Stimulated activated CD4-positive, alpha-beta T cell treated with anti-CD3 and anti-CD28 coated beads, Interleukin-1b, Interleukin-23, amount 100 ng/mL, for 1 hour (primary cell): ENCODE measurements around the gene HIPK2.

Experiments used
- DNase-seq, 2 donors: peaks; one replicate each; pipeline ENCODE4 v3.0.0-alpha.2; 2020; ENCODE audit warnings: low read depth in 2 of 2

The HIPK2 gene

DNA sequence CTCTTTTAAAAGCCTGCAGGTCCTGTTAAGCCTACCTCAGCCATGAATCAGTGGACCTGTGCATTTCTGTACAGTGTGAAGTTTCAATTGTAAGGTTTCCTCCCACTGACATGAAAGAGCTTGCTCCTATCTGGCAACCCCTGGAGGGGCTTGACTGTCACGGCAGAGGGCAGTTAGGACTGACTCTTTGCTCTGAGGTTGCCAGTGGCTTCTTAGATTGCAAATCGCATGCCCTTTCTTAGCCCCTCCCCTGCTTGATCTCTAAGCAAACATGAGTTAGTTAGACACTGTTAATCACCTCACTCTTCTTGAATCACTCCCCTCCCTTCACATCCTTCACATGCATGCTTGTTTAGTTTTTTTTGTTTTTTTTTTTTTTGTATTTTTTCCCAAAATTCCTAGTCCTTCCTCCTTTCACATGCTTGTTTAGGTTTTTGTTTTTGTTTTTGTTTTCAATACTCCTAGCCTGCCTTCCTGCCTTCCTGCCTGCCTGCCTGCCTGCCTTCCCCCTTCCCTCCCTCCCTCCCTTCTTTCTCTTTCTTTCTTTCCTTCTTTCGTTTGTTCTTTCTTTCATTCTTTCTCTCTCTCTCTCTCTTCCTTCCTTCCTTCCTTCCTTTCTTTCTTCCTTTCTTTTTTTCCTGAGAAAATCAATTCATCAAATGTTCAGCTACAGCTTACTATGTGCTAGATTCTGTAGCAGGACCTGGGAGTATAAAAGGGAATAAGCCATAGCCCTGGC is 6.0 kb upstream of the HIPK2 start:
- DNase-seq: no peak

DNA sequence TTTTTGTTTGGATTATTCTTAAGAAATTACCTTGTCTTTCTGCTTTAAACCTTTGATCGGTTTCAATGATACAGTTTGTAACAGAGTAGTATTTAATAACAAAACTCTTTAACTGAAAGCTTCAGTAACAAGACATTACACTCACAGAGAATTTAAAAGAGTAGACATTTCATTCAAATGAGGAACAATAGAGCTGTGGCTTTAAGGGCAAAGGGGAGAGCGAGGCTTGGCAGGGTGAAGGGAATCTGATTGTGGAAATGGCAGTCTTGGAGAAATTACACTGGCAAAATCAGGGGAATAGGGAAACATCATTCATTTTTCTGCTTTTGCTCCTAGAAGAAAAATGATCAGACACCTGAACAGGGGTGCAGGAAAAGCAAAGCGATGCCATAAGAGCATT is 5.1 kb upstream of the HIPK2 start:
- no peak for DNase-seq

DNA sequence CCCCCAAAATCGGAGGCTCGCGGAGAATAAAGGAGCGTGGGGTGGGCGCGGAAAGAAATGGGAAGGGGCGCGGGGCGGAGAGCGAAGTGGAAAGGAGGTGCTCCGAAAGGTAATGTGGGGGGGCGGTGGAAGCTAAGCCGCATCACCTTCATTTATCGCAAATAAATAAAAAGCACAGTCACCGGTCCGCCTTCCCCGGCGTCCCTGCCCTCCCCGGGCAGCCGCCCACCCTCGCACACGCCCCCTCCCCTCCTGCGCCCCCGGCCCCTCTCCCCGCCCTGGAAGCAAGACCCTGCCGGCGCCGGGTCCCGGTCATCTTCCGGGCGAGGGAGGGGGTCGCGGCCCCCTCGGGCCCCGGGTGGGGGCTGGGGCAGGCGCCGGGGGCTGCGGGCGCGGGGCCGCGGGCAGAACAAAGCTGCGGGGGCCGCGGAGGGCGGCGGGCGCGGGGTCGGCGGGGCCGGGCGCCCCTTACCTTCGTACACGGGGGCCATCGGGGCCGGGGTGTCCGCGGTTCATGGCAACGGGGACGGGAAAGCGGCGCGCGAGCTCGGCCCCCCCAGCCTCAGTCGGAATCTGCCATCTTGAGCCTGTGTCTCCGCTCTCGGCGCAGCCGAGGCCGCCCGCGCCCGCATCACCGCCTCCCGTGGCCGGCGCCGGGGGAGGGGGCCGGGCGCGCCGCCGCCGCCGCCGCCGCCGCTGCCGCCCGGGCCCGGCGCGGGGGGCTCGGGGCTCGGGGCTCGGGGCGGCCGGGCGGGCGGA is 486 bp downstream of the HIPK2 start:
- DNase-seq: no peak

DNA sequence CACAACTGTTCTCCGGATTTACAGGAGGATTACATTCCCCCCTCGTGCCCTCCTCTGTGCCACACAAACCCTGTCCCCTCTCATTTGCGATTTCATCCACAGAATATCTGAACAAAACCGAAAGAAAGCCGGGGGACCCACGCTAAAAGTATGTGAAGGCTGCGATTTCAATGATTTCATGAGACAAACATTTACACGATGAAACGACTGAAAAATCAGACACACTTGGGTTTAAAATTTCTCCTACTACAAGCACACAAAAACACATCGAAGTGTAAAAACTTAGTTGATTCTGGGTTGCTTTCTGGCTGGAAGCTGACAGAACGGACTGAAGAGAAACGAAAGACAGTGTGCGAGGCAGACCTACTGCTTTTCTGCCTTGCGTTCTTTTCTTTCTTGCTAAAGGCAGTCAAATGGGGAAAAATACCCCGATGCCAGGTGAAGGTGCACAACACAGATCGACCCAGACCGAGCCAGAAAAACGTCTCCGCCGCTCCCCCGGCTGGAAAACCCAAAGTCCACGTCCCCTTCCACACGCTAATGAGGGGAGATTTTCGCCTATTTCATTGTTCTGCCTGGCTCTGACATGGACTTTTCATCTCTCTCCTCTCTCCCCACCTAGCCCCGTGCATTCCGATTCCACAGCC is 1.2 kb downstream of the HIPK2 start:
- no peak for DNase-seq

DNA sequence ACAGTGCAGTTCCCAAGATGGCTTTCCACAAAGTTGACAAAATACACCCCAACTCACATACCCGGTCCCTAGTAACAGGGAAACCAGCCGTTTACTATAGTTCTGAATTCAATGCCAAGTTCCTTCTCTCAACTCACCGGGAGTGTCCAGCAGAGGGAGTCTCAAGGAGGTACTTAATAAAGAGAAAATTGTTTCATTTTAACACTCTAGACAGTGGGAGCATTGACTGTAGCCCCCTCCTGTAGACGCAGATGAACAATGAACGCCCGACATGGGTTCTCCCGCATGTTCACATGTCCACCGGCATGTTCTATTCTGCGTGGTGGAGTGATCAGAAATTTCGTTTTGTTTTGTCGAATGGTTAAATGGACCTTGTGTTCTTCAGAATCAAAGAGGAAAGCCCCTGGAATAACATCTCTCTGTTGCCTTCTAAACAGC is 1.9 kb downstream of the HIPK2 start:
- peak in 1 of 2 donors; percentile 25 for DNase-seq

DNA sequence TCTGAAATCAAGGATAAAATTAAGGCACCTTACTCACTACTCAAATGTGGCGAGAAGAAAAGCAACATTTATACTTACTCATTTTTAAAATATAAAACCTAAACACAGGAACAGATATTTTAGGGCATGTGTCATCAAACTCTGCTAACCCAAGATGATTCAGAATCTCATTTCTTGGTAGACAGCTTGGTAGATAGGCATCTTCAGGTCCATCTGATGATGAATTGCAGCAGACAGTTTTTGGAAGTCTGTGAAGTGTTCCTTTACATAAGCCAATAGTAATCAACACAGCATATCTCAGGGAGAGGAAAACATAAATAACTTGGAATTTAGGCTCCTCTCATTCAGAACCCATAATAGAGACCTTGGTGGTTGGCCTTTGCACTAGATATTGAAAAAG is 3.4 kb downstream of the HIPK2 start:
- no peak for DNase-seq

DNA sequence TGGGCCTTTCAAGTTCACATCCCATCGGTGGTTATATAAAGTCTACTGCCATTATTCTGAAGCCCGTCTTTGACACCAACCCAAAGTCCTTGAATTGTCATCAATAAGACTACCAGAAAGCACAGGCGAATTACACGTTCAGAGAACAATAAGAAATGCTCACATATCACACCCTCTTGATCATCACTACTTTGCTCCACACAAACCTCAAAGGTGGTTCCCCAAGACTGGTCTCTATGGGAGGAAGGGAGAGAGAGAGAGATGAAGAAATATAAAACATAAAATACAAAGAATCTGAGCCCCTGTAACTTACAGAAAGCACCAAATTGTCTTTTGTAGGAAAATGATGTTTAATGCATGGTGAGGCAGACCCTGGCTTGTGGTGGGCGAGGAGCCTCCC is 4.4 kb downstream of the HIPK2 start:
- no peak for DNase-seq

DNA sequence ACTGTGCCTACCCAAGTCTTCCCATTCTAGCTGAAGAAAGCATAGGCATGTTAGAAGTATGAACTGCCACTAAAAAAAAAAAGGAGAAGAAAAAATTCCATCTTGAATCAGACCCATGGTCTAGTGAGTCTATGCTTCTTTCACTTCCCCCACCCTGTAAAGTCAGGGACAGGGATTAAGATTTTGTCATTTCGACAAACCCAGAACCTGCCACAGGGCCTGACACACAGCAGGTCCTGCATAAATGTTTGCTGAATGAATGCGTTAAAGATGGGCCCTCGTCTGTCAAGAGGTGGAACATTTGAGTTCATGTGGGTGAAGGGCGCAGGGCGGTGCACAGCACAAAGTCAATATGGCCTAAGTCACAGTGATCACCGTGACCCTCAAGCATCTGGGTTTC is 4.9 kb downstream of the HIPK2 start:
- no peak for DNase-seq

DNA sequence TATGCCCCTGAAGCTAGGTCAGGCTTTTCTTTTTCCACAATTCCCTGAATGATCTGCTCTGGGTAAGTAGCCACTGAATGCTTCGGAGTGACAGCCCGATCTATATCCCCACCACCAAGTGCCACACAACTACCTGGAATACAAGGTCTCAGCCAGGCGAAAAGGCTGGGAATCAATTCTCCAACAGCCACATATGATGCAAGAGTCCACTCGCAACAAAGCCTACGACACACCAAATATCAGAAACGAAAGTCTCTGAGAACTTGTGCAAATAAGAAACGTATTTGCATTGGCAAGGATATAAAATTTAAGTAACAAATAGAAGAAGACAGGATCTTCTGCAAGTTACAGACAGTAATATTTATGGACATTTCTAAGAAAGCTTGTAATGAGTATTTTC is 5.7 kb downstream of the HIPK2 start:
- DNase-seq: no peak

DNA sequence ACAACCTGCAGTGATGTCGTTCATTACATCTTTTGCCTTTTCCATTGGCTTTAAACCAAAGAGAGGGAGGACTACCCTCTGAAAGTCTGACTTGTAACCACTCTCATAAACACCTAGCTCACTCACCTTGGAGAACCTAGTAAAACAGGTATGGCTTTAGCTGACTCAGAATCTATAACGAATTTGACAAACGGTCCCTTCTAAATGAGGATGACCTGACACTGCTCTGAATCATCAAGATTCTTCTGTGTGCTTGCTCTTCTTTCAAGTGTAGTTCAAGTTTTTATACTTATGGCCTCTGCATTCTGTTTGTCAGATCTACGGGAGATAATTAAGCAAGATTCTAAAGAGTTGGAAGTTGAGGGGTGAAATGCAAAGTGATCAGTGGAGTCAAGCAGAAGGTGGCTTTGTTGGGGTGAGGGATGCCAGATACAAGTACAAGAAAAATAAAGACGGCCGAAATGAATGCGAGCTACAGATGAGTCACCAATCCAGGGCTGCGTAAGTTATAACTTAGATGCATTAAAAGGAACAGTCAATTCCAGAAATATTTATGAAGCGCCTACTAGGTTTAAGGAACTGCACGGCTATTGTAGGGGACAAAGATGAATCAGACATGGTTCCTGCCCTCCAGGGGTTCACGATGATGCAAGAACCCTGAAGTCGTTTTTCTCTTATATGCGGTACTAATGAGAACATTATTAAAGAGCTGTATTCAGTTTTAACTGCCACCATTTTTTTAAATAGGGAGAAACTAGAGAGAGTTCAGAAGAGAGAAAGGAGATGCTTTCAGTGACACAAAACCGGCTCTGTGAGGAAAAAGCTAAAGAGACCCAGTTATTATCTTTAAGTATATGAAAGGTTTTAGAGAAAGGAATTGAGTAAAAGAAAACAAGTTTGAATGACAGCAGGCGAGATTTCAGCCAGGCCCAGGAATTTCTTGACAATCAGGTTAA is 6.5 kb downstream of the HIPK2 start:
- DNase-seq: no peak

DNA sequence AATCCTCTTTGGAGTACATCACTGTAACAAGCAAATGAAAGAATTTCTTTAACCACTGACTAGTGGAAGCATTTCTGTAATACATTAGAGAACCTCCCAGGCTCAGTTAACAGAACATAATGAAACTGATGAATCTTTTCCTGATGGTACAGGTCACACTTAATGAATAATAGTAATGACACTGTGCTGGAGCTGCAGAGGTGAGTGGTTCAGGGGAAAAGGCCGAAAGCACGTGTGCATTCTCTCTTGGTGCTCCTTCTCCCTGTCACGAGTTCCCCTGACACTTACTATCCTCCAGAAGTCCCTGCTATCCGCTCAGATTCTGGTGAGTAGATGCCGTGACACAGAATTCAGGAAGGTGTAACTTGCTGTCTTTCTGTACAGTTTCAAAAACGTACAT is 8.0 kb downstream of the HIPK2 start:
- DNase-seq: no peak

DNA sequence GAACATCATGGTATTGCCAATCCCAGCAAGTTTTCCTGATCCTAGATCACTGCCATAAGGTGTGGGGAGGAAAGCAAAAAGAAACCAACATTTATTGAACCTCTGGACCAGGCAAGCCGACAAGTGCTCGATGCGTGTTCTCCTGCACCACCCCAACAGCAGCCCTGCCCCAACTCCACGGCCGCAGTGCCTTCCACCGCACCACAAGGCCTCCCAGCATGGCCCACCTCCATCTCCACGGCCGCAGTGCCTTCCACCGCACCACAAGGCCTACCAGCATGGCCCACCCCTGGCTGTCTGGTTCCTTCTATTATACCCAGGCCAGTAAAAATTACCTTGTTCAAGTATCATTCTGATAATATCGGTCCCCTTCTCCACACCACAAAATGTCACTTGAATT is 8.7 kb downstream of the HIPK2 start:
- no peak for DNase-seq

DNA sequence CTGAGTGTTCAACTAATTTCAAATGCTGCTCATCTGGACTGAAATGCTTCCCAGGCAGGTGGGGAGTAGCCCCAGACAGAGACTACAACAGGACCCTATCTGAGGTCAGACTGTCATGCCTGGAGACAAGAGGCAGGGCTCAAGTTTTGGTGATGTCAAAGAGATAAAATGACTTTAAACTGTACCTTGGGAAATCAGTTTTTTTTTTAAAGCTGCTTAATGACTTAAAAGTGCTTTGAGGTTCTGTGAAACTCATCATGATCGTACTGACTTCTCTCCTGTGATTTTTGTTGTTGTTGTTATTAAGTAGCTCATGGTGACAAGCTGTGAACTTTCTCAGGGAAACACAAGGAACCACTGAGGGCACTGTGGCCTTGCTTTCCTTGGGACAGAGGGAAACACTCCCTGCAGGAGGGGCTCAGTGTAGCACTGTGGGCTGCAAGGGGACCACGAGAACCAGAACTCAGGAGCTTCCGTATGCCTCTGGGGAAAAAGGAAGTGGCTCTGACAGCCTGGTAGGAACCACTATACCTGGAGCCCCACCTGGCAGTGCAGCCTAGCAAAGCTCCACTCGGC is 9.5 kb downstream of the HIPK2 start:
- no peak for DNase-seq

DNA sequence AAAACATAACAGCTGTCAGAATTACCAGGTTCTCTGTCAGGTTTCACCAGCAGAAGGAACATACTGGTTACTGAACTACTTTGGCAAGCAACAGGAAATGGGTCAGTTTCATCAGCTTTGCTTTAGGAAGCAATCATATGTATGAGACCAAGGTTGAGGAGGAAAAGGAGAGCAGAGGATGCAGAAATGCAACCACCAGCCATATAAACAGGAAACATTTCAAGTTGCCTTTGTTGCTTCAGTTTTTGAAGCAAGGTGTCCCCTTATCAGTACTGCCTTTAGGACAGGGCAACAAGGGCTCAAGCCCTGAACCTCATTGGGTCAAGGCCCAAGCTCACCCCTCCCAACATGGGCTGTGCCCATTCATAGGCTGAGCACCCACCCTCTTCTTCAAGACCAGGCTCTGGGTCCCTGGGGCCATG is 10.2 kb downstream of the HIPK2 start:
- no peak for DNase-seq

DNA sequence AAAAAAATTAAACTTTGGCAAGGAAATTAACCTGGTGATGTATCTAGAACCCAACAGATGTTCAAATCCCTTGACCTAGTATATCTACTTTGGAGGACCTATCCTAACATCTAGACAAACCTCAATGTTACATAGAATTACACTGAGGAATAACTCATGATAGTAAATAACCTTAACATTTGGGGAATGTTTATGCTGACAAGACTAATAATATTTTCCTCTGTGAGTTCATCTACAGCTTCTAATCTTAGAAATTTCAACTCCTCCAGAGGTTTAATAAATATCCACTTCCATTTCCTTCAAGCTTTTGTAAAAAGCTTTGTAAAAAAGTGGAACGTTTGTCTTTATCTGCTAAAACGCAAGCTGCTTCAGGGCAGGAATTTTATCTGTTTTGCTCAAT is 12.7 kb downstream of the HIPK2 start:
- no peak for DNase-seq

DNA sequence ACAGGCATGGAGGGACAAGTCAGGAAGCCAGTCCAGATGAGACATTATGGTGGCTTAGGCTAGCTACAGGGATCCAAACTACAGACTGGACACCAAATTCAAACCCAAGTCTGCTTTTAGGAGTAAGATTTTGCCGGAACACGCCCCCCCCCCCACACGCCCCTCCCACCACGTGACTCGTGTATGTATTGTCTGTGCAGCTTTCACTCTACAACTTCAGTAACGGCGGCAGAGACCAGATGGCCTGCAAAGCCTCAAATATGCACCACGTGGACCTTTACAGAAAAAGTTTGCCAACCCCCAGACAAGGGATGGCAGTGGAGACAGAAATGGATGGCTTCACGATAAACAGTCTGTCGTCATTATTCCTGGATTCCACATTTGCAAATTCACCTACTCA is 14.5 kb downstream of the HIPK2 start:
- DNase-seq: no peak

DNA sequence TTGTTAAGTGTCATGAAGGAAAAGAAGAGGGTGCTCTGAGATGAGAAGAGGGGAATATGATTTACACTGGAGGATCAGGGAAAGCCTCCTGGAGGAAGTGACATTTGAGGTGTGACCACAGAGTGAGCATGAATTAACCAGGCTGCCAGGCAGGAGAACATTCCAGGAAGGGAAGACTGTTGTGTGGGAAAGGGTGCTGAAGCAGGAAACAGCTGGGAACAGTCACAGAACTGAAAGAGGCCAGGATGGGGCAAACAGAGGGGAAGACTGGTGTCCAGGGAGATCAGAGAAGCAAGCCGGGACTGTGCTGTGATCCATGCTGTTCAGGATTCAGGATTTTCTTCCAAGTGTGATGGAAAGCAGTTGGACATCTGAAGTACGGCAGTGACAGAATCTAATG is 14.9 kb downstream of the HIPK2 start:
- no peak for DNase-seq

DNA sequence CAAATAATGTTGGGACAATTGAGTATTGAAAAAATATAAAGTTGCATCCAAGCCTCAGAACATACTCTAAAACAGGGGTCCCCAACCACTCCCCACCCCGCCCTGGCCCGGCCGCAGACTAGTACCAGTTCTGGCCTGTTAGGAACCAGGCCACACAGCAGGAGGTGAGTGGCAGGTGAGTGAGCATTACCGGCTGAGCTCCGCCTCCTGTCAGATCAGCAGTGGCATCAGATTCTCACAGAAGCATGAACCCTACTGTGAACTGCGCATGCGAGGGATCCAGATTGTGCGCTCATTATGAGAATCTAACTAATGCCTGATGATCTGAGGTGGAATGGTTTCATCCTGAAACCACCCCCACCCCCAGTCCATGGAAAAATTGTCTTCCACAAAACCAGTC is 19.4 kb downstream of the HIPK2 start:
- no peak for DNase-seq

DNA sequence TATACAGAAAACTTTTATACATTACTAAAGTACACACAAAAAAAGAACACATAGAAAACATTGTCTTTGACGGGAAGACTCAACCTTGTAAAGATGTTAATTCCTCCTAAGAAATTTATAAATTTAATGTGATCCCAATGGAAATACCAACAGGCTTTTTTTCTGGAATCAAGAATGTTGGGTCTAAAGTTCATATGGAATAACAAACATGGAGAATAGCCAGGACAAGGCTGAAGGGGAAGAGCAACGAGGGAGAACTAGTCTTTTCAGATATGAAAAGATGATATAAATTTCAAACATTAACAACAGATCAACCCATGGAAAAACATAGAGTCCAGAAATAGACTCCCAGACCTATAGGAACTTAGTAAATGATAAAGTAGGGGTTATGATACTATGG is 19.8 kb downstream of the HIPK2 start:
- no peak for DNase-seq

DNA sequence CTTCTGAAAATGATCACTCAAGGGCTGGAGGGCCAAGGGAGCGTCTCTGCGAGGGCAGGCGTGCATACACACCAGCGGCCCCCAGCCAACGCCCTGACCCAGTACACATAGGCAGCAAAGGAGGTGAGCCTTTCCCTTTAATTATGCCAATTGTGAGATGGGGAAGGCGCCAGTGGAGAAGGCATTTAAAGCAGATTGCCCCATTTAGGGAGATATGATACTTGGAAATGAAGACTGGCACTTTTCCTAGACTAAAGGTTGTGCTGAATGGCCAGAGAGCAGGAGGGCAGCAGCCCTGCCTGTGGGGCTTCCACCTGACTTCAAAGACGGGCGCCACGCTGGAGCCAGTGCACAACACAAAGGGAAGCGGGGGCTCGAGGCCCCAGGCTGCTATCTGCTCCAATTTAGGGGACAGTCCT is 24.1 kb downstream of the HIPK2 start:
- no peak for DNase-seq

DNA sequence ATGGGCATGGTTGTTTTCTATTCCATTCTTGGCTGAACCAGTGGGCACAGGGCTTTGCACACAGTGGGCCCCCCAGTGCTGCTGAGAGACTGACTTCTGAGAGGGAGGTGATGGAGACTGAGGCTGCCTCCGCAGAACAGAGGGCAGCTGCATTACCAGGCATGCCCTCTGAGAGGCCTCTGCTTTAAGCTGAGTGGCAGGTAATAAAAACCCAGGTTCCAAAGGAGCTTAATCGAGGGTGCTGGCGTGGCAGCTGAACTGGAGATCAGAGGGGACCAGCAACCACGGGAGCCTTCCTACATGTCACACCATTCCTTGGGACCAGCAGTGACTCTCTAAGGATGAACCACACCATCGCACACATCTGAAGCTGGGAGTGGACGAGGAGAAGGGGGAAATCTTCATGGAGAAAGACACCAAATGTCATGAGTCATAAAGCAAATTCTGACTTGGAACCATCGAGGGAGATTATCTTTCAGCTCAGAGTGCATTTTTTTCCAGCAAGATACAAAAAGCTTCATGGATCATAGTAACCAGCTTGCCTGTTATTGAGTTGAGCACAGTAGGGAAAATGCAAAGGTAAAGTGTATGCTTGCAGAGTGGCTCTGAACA is 24.6 kb downstream of the HIPK2 start:
- no peak for DNase-seq
